ENCODE data around the gene FAIM2. TPM values are rescaled to one million over a fixed set of nuclear protein-coding genes. Genes with fewer than 3 reads are reported as not detected.

FAIM2 gene
- polyA plus RNA-seq, 2 of the 4 experiments (the other 2 are of a cell fraction), result 0.23 TPM; not detected in 1

DNA sequence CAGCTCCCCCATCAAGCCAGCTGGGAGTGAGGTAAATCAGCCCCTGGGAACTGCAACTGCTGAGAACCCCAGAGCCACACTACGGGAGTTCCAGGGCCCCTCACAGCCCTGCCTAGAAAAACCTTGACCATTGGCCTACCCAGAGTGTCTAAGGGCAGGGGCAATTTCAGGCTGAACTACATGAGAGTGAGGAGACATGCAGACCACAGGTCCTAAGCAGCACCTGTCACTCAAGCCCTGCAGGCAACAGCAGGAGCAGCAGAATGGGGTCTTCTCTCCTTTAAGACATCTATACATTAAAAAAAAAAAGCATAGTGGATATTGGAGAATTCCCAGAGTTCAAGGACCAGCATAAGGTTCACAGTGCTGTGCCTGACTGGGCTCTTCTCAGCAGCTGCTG, 80.3 kb downstream of the FAIM2 start:
- ChIA-PET CTCF (interaction anchor here (1.0 to 1.2 kb wide), 3 partner anchors 13 to 143 kb away, joined by 3 to 5 read pairs (median 4); no protein-coding TSS in a partner anchor), POLR2A (no interaction called here)

GRCh38 chr12:49821373-49822287, 82.1 kb downstream of the FAIM2 start:
- ATAC-seq (no peak), DNase-seq (ENCODE audit: low read depth in 1 of 2, low spot score in 1 of 2) (no peak), FAIRE-seq (no peak)
- H3K4me2 ChIP-seq, result no peak overlapping the region
- H3K4me3 ChIP-seq, result no peak overlapping the region
- no peak for TF ChIP-seq EP300 (IDR thresholded peaks at IDR 0.05)
- no peak for TF ChIP-seq POLR2A (IDR thresholded peaks at IDR 0.05; ENCODE audit: low read length)
- no peak for TF ChIP-seq ZC3H11A (IDR thresholded peaks at IDR 0.05)
- no peak for TF ChIP-seq MAFK (IDR thresholded peaks at IDR 0.05; ENCODE audit: partially characterized antibody)
- no peak for TF ChIP-seq PBX3 (IDR thresholded peaks at IDR 0.05)
- TF ChIP-seq EHF (CRISPR knock-in tag; IDR thresholded peaks at IDR 0.05), result no peak
- TF ChIP-seq KDM5A (IDR thresholded peaks at IDR 0.05), result no peak
- no peak for TF ChIP-seq JUNB (IDR thresholded peaks at IDR 0.05)
- TF ChIP-seq SMC3 (IDR thresholded peaks at IDR 0.05), result no peak
- no peak for TF ChIP-seq TP53 (CRISPR knock-in tag; IDR thresholded peaks at IDR 0.05)
- TF ChIP-seq RAD21 (conservative IDR thresholded peaks at IDR 0.05 in 1 of 2, IDR thresholded peaks at IDR 0.05 in 1 of 2), result no peak
- no peak for TF ChIP-seq HEYL (CRISPR knock-in tag; IDR thresholded peaks at IDR 0.05)
- TF ChIP-seq ZSCAN20 (CRISPR knock-in tag; IDR thresholded peaks at IDR 0.05), result no peak
- no peak for TF ChIP-seq SREBF2 (IDR thresholded peaks at IDR 0.05)
- TF ChIP-seq CBX2 (IDR thresholded peaks at IDR 0.05; ENCODE audit: borderline replicate concordance, low read depth), result no peak
- no peak for TF ChIP-seq CEBPB (IDR thresholded peaks at IDR 0.05)
- TF ChIP-seq HDAC2 (IDR thresholded peaks at IDR 0.05), result no peak
- TF ChIP-seq, protein P1, sequence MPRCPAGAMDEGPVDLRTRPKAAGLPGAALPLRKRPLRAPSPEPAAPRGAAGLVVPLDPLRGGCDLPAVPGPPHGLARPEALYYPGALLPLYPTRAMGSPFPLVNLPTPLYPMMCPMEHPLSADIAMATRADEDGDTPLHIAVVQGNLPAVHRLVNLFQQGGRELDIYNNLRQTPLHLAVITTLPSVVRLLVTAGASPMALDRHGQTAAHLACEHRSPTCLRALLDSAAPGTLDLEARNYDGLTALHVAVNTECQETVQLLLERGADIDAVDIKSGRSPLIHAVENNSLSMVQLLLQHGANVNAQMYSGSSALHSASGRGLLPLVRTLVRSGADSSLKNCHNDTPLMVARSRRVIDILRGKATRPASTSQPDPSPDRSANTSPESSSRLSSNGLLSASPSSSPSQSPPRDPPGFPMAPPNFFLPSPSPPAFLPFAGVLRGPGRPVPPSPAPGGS (IDR thresholded peaks at IDR 0.05), result no peak
- no peak for TF ChIP-seq PHF8 (IDR thresholded peaks at IDR 0.05; ENCODE audit: borderline replicate concordance, low read depth)
- peaks cover 4% of the 10 kb centered on the region; the same call in 1 of the 3 replicates for H3K4me1 ChIP-seq
- H3K27ac ChIP-seq, result no peak overlapping the region
- POLR2A ChIA-PET, result no interaction called here
- no peaks in the 10 kb centered on the region for H3K9me3 ChIP-seq
- CTCF ChIA-PET, result interaction anchor here (1.1 to 4.1 kb wide), 6 partner anchors 10 to 124 kb away, joined by 3 to 16 read pairs (median 5); no protein-coding TSS in a partner anchor
- 93% methylated on average over 10 of the region's 10 CpGs for WGBS (ENCODE audit: missing lambda C conversion rate)

More for the DNA sequence above, 80.3 kb downstream of the FAIM2 start:
- ATAC-seq, result no peak
- H3K27ac ChIP-seq, result no peak overlapping the region
- no peaks in the 10 kb centered on the region for H3K9me3 ChIP-seq
- no peak for DNase-seq (ENCODE audit: low read depth in 1 of 2, low spot score in 1 of 2)
- H3K4me3 ChIP-seq, result no peak overlapping the region
- WGBS (ENCODE audit: missing lambda C conversion rate), result 83% methylated on average over 1 of the region's 1 CpG
- no peak for FAIRE-seq
- H3K4me2 ChIP-seq, result no peak overlapping the region
- H3K4me1 ChIP-seq, result peaks cover 10% of the 10 kb centered on the region; the same call in 2 of the 3 replicates
- no peak for TF ChIP-seq HMGXB4 (CRISPR knock-in tag; IDR thresholded peaks at IDR 0.05; ENCODE audit: borderline replicate concordance)
- no peak for TF ChIP-seq TFCP2L1 (CRISPR knock-in tag; IDR thresholded peaks at IDR 0.05)
- TF ChIP-seq HES2 (IDR thresholded peaks at IDR 0.05), result no peak
- TF ChIP-seq FOXS1 (CRISPR knock-in tag; IDR thresholded peaks at IDR 0.05), result no peak
- TF ChIP-seq HDAC2 (IDR thresholded peaks at IDR 0.05), result no peak
- no peak for TF ChIP-seq RARB (CRISPR knock-in tag; IDR thresholded peaks at IDR 0.05)
- no peak for TF ChIP-seq BHLHE40 (IDR thresholded peaks at IDR 0.05; ENCODE audit: low read depth, low read length)
- no peak for TF ChIP-seq EHF (CRISPR knock-in tag; IDR thresholded peaks at IDR 0.05)
- no peak for TF ChIP-seq TP53 (CRISPR knock-in tag; IDR thresholded peaks at IDR 0.05)
- TF ChIP-seq FOSB (CRISPR knock-in tag; IDR thresholded peaks at IDR 0.05), result no peak
- no peak for TF ChIP-seq MYC (IDR thresholded peaks at IDR 0.05; ENCODE audit: borderline replicate concordance, low read length)
- TF ChIP-seq, protein P2, sequence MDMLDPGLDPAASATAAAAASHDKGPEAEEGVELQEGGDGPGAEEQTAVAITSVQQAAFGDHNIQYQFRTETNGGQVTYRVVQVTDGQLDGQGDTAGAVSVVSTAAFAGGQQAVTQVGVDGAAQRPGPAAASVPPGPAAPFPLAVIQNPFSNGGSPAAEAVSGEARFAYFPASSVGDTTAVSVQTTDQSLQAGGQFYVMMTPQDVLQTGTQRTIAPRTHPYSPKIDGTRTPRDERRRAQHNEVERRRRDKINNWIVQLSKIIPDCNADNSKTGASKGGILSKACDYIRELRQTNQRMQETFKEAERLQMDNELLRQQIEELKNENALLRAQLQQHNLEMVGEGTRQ (IDR thresholded peaks at IDR 0.05), result no peak
- no peak for TF ChIP-seq KDM5A (IDR thresholded peaks at IDR 0.05)
- TF ChIP-seq ZNF302 (CRISPR knock-in tag; IDR thresholded peaks at IDR 0.05), result no peak
- no peak for TF ChIP-seq RAD21 (conservative IDR thresholded peaks at IDR 0.05 in 1 of 2, IDR thresholded peaks at IDR 0.05 in 1 of 2)

Data from A549 (cell line).